ENCODE results near the gene OR10W1. TPM values are rescaled to one million over a fixed set of nuclear protein-coding genes. Genes with fewer than 3 reads are reported as not detected.

Gene OR10W1
- total and polyA plus RNA-seq, 2 of the 8 experiments (the other 6 are each of a cell fraction or from before 2014, with no cell fraction given): not detected

DNA sequence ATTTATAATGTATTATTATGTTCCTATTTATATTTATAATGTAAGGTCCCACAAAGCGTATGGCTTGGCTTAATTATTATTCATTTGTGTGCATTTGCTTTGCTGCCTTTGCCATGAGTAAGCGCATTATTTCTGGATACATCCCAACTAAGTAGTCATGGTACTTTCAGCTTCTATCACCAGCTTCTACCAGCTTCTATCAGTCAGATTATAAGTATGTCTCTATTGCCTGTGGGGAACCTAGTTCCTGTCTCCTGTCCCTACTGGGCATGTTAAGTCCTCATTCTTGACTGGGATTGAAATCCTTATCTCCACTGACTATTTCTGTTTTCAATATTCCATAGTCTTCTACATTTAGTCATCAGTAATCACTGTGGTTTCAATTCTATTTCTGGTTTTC is 33.5 kb upstream of the OR10W1 start:
- ChIA-PET CTCF (ENCODE audit: partially characterized antibody) (no interaction called here), POLR2A (ENCODE audit: partially characterized antibody) (no interaction called here)
- no peak overlapping the region for H3K56ac ChIP-seq (replicated peaks; ENCODE audit: insufficient read length, low read depth, low read length)
- no peak overlapping the region for H4K91ac ChIP-seq (replicated peaks; ENCODE audit: insufficient read length, low read length)
- H4K8ac ChIP-seq (ENCODE audit: extremely low read depth, insufficient read depth, low read length): no peak overlapping the region
- WGBS, 2 experiments (ENCODE audit: extremely low coverage in 1 of 2, insufficient coverage in 1 of 2, insufficient read length in 1 of 2, insufficient replicate concordance in 2 of 2, low coverage in 1 of 2, low lambda C conversion rate in 2 of 2, missing lambda C conversion rate in 1 of 2): 94% methylated on average over 2 of the region's 2 CpGs; no CpG with 5 or more reads in 1 of the 2 experiments
- no peak overlapping the region for H4K5ac ChIP-seq (ENCODE audit: insufficient read length, low read depth, low read length)
- no peak overlapping the region for H3K4me2 ChIP-seq (ENCODE audit: insufficient read depth in 1 of 2, low read depth in 2 of 2, low read length in 2 of 2)
- H3K79me1 ChIP-seq (ENCODE audit: low read depth, low read length): no peaks in the 10 kb centered on the region
- H2BK20ac ChIP-seq (ENCODE audit: low read length): no peak overlapping the region
- H3K79me2 ChIP-seq (ENCODE audit: control insufficient read depth in 1 of 2, insufficient read depth in 2 of 2, low read length in 2 of 2): no peaks in the 10 kb centered on the region
- no peak overlapping the region for H3K18ac ChIP-seq (ENCODE audit: extremely low read depth, low read length)
- no peak overlapping the region for H2BK5ac ChIP-seq (ENCODE audit: low read depth, low read length)
- no peak overlapping the region for H2BK15ac ChIP-seq (ENCODE audit: low read length)
- no peak overlapping the region for H2AK5ac ChIP-seq (ENCODE audit: low read depth, low read length)
- no peak overlapping the region for H2BK12ac ChIP-seq (ENCODE audit: low read depth, low read length)
- H2BK120ac ChIP-seq (replicated peaks; ENCODE audit: low read depth, low read length): no peak overlapping the region
- TF ChIP-seq CTBP2 (IDR thresholded peaks at IDR 0.05; ENCODE audit: borderline replicate concordance, insufficient read depth, insufficient read length, low read length) (no peak), TAF1 (IDR thresholded peaks at IDR 0.05; ENCODE audit: low read depth, low read length) (no peak), TEAD4 (IDR thresholded peaks at IDR 0.05; ENCODE audit: low read depth, low read length) (no peak), BCL11A (IDR thresholded peaks at IDR 0.05; ENCODE audit: low read depth in 2 of 2, low read length in 2 of 2) (no peak), JUND (IDR thresholded peaks at IDR 0.05; ENCODE audit: low read length) (no peak), POLR2AphosphoS5 (IDR thresholded peaks at IDR 0.05; ENCODE audit: low read depth, low read length) (no peak), CHD1 (IDR thresholded peaks at IDR 0.05; ENCODE audit: low read depth, low read length) (no peak), EP300 (IDR thresholded peaks at IDR 0.05; ENCODE audit: borderline replicate concordance in 1 of 2, low read depth in 2 of 2, low read length in 2 of 2) (no peak), KDM4A (IDR thresholded peaks at IDR 0.05; ENCODE audit: low read depth, low read length, severe bottlenecking) (no peak), MAFK (IDR thresholded peaks at IDR 0.05; ENCODE audit: low read depth, low read length) (no peak), HDAC6 (IDR thresholded peaks at IDR 0.05; ENCODE audit: low read depth, low read length) (no peak), TBP (IDR thresholded peaks at IDR 0.05; ENCODE audit: low read depth, low read length) (no peak)
- TF ChIP-seq, protein P1, sequence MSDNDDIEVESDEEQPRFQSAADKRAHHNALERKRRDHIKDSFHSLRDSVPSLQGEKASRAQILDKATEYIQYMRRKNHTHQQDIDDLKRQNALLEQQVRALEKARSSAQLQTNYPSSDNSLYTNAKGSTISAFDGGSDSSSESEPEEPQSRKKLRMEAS (IDR thresholded peaks at IDR 0.05): no peak
- no peaks in the 10 kb centered on the region for H3K4me1 ChIP-seq (replicated peaks in 1 of 4; ENCODE audit: control insufficient read depth in 3 of 4, insufficient read depth in 4 of 4, low read length in 3 of 4)
- H3K27me3 ChIP-seq (replicated peaks in 1 of 4; ENCODE audit: control insufficient read depth in 3 of 4, extremely low read depth in 1 of 4, insufficient read depth in 3 of 4, low read length in 3 of 4): no peaks in the 10 kb centered on the region
- H3K23me2 ChIP-seq (ENCODE audit: low read depth, low read length): no peaks in the 10 kb centered on the region
- FAIRE-seq (no peak), DNase-seq (ENCODE audit: low read depth in 1 of 2, low spot score in 2 of 2) (no peak)
- H3K36me3 ChIP-seq (ENCODE audit: control insufficient read depth in 2 of 4, insufficient read depth in 4 of 4, low read length in 3 of 4): no peaks in the 10 kb centered on the region
- no peak overlapping the region for H3K4me3 ChIP-seq (ENCODE audit: extremely low read depth in 1 of 4, insufficient read depth in 2 of 4, low read depth in 3 of 4, low read length in 4 of 4)
- no peak overlapping the region for H3K9ac ChIP-seq (replicated peaks in 1 of 4; ENCODE audit: extremely low read depth in 1 of 4, low read depth in 3 of 4, low read length in 3 of 4)
- no peak overlapping the region for H3K4ac ChIP-seq (replicated peaks; ENCODE audit: insufficient read length, low read depth, low read length)
- no peak overlapping the region for H2AFZ ChIP-seq (ENCODE audit: low read length)
- H3K9me3 ChIP-seq (ENCODE audit: insufficient read depth in 2 of 2, low read depth in 1 of 2, low read length in 1 of 2): no peaks in the 10 kb centered on the region; a peak in 1 of 4 replicates
- H3K23ac ChIP-seq (ENCODE audit: insufficient read length): no peak overlapping the region
- no peaks in the 10 kb centered on the region for H4K20me1 ChIP-seq (replicated peaks in 1 of 2; ENCODE audit: control insufficient read depth in 1 of 2, insufficient read depth in 2 of 2, low read length in 2 of 2)
- H3K27ac ChIP-seq (ENCODE audit: low read depth, low read length): no peak overlapping the region
- no peak overlapping the region for H3K14ac ChIP-seq (ENCODE audit: insufficient read length)
